GM19395 (cell line): ENCODE measurements around the gene INSIG1.

Experiments used
- ATAC-seq: cut with Tn5 transposase; IDR thresholded peaks from one replicate; pipeline ENCODE4 v1.9.1; 2021; ENCODE audit warnings: mild to moderate bottlenecking, moderate library complexity; ENCODE audit not compliant: unreplicated experiment

The INSIG1 gene

GRCh38 chr7:155297517-155298287, at the start of gene INSIG1:
Gene INSIG1 (plus strand): TSS chr7:155297878. CDS start chr7:155298286, 408 bp downstream.
- ATAC-seq = peak; percentile 60

- ATAC-seq = no peak
Observed at GRCh38 chr7:155248366-155248756, 49.3 kb upstream of the INSIG1 start.

- no peak for ATAC-seq
Observed at GRCh38 chr7:155251831-155252230, 45.8 kb upstream of the INSIG1 start.

- no peak for ATAC-seq
Observed at GRCh38 chr7:155252444-155252887, 45.2 kb upstream of the INSIG1 start.

GRCh38 chr7:155252892-155253501, 44.7 kb upstream of the INSIG1 start:
- no peak for ATAC-seq

- ATAC-seq = no peak
Observed at GRCh38 chr7:155254018-155254417, 43.7 kb upstream of the INSIG1 start.

- ATAC-seq = no peak
Observed at GRCh38 chr7:155255071-155255470, 42.6 kb upstream of the INSIG1 start.

GRCh38 chr7:155255621-155256020, 42.1 kb upstream of the INSIG1 start:
- no peak for ATAC-seq

- no peak for ATAC-seq
Observed at GRCh38 chr7:155256081-155256760, 41.5 kb upstream of the INSIG1 start.

GRCh38 chr7:155256761-155257481, 40.8 kb upstream of the INSIG1 start:
- no peak for ATAC-seq

GRCh38 chr7:155257482-155258225, 40.0 kb upstream of the INSIG1 start:
- ATAC-seq = no peak

GRCh38 chr7:155258226-155258560, 39.5 kb upstream of the INSIG1 start:
- no peak for ATAC-seq

GRCh38 chr7:155259866-155260497, 37.7 kb upstream of the INSIG1 start:
- ATAC-seq = no peak

- no peak for ATAC-seq
Observed at GRCh38 chr7:155260498-155260872, 37.2 kb upstream of the INSIG1 start.

GRCh38 chr7:155261031-155261985, 36.4 kb upstream of the INSIG1 start:
- ATAC-seq = no peak

GRCh38 chr7:155262031-155262430, 35.6 kb upstream of the INSIG1 start:
- ATAC-seq = no peak

GRCh38 chr7:155263051-155263450, 34.6 kb upstream of the INSIG1 start:
- no peak for ATAC-seq

- ATAC-seq = no peak
Observed at GRCh38 chr7:155263581-155264143, 34.0 kb upstream of the INSIG1 start.

GRCh38 chr7:155265144-155265543, 32.5 kb upstream of the INSIG1 start:
- ATAC-seq = no peak
